GM21526 (cell line): ENCODE measurements around the gene VCX.
"Not testable (repeated sequence)": the region's sequence is repeated elsewhere in the genome, so short reads cannot be mapped to it uniquely, and the experiment has no call there.

Source experiments
- ATAC-seq: cut with Tn5 transposase; IDR thresholded peaks from one replicate; pipeline ENCODE4 v1.9.1; 2021; ENCODE audit warnings: moderate library complexity; ENCODE audit not compliant: unreplicated experiment, low FRiP score

VCX gene

GRCh38 chrX:7842871-7843270, at the start of gene VCX:
Gene VCX (plus strand): TSS chrX:7843171. CDS start chrX:7843204, 33 bp downstream.
- ATAC-seq, result not testable (repeated sequence)

DNA sequence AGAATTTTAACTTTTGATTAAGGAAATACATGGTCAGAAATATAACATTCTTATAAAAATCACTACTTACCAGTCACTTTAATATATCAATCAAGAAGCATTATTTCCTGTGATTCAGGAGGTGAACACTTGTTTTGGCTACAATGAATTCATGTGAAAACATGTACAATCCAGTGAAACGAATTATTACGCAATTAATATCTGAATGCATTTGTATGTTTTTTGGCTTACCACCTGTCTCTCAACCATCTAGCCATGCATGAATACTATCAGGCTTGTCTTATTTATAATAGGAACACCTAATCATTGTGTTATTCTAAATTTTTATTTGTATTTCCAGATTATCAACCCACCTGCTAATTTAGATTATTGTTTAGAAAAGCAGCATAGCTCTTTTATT, 44.6 kb upstream of the VCX start:
- ATAC-seq, result no peak

GRCh38 chrX:7801711-7802110, 41.3 kb upstream of the VCX start:
- no peak for ATAC-seq

- no peak for ATAC-seq
Observed at GRCh38 chrX:7815166-7815805, 27.7 kb upstream of the VCX start.

DNA sequence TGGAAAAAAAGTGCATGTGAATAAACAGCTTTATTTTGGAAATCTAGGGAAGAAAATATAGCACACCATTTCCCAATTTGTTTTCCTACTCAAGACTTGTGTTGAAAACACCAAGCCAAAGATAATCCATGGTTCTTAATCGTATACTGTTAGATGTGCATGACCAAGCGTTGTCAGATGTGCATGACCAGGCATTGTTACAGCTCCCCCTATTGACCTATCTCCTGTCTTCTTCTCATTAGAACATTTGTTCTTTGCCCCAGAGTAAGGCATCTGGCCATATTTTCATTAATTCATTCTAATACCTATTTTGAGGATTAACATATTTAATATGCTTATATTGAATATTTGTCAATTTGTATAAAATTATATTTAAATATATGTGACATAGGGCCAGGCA, 14.4 kb upstream of the VCX start:
- no peak for ATAC-seq

- no peak for ATAC-seq
Observed at GRCh38 chrX:7841084-7841805, 1.7 kb upstream of the VCX start.

DNA sequence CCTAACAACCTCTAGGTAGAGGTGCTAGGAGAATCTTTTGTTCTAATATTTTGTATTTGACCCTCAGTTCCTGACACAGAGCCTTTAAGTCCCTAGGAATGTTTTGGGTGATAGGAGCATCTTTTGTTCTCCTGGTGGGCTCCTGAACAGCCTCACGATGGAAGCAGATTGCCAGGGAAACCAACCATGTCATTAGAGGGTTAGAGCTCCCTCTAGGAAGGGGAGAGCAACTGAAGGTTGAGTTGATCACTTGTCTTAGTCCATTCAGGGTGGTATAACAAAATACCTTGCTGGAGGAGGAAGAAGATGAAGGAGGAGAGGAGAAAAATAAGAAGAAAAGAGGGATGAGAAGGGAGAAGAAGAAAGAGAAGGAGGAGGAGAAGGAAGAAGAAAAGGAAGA, 9.2 kb downstream of the VCX start:
- ATAC-seq, result no peak

- ATAC-seq, result no peak
Observed at GRCh38 chrX:7872042-7872441, 29.1 kb downstream of the VCX start.

DNA sequence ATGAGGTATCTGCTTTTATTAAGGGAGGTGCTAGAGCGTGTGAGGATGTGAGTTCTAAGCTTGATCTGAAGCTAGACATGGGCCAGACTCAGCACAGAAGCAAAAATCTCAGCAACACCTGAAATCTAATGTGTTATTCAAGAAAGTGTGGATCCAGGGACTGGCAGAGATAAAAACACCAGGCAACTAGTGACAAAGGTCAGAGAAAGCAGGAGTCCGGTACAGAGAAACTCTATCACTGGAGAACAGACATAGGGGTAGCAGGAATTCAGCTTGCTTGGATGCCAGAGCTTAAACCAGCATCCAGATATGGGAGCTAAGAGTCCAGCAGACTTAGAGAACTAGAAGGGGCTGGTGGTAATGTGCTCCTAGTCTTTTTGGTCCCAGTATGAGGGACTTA, 34.0 kb downstream of the VCX start:
- no peak for ATAC-seq

- ATAC-seq, result no peak
Observed at GRCh38 chrX:7889135-7889534, 46.2 kb downstream of the VCX start.

GRCh38 chrX:7889680-7890079, 46.7 kb downstream of the VCX start:
- no peak for ATAC-seq

DNA sequence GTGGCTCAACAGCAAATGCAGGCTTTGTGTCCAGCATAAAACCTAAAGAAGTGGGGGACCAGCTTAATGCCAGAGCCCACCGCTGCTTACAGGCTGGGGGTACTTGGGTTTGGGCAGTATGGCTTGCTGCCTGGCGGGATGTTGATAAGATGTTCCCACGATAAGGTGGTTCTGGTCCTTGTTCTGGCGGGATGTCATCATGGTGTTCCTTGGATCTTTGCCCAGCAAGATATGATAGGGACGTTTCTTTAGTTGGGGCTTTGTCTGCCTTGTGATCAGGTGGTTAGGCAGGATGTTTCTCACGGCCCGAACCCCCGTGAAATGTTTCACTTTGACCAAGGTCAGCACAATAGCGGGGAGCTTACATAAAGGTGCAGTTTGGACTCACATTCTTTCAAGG, 49.0 kb downstream of the VCX start:
- ATAC-seq, result no peak
